Mesothelial cell of epicardium (in vitro differentiated cells): Measurements from ENCODE around the gene DSTN. TPM values are rescaled to one million over a fixed set of nuclear protein-coding genes. Genes with fewer than 3 reads are reported as not detected.

Experiments
- DNase-seq, 2 experiments: peaks; one replicate each; pipeline ENCODE4 v3.0.0; 2021; ENCODE audit warnings: low spot score in 2 of 2; ENCODE audit not compliant: unreplicated experiment in 2 of 2
- H3K27ac Mint-ChIP-seq: 2 replicates; pipeline ENCODE4 v1.8.0; 2021; ENCODE audit warnings: mixed read lengths
- H3K27me3 Mint-ChIP-seq: 2 replicates; pipeline ENCODE4 v1.8.0; 2021; ENCODE audit warnings: low read depth, mixed read lengths
- H3K36me3 Mint-ChIP-seq: 2 replicates; pipeline ENCODE4 v1.8.0; 2021; ENCODE audit warnings: mixed read lengths
- H3K4me1 Mint-ChIP-seq: 2 replicates; pipeline ENCODE4 v1.8.0; 2021; ENCODE audit warnings: mixed read lengths
- H3K4me3 Mint-ChIP-seq: 2 replicates; pipeline ENCODE4 v1.8.0; 2021; ENCODE audit warnings: mild to moderate bottlenecking, moderate library complexity, mixed read lengths
- H3K9me3 Mint-ChIP-seq: 2 replicates; pipeline ENCODE4 v1.8.0; 2021; ENCODE audit warnings: mixed read lengths
- CTCF ChIP-seq: fragments of 200-600 bp; sonication (generic); IDR thresholded peaks from one replicate; pipeline ENCODE4 v1.5.0; 2021; ENCODE audit warnings: antibody characterized with exemption; ENCODE audit not compliant: unreplicated experiment
- total RNA-seq: library from RNA; stranded (reverse); gene quantifications from 3 replicates; pipeline ENCODE4 v1.2.1, GENCODE V29; 2021

The DSTN gene
- total RNA-seq, 1 donor from 2014 or later: 192 TPM

GRCh38 chr20:17541596-17541995 lies 28.3 kb upstream of the DSTN start:
- H3K4me1 Mint-ChIP-seq: peaks cover 54% of the 10 kb centered on the region

GRCh38 chr20:17541996-17542395 lies 27.9 kb upstream of the DSTN start:
- no peak for DNase-seq
- Mint-ChIP-seq H3K27ac (no peak overlapping the region), H3K27me3 (no peaks in the 10 kb centered on the region), H3K4me1 (peaks cover 53% of the 10 kb centered on the region), H3K36me3 (no peaks in the 10 kb centered on the region), H3K9me3 (no peaks in the 10 kb centered on the region), H3K4me3 (no peak overlapping the region)
- TF ChIP-seq CTCF: no peak

More at GRCh38 chr20:17541596-17541995, 28.3 kb upstream of the DSTN start:
- DNase-seq: no peak
- peak overlapping the region; percentile 17 for H3K27ac Mint-ChIP-seq
- no peak overlapping the region for H3K4me3 Mint-ChIP-seq
- no peaks in the 10 kb centered on the region for H3K36me3 Mint-ChIP-seq
- H3K9me3 Mint-ChIP-seq: no peaks in the 10 kb centered on the region
- no peak for TF ChIP-seq CTCF
- no peaks in the 10 kb centered on the region for H3K27me3 Mint-ChIP-seq

GRCh38 chr20:17542481-17542880 lies 27.4 kb upstream of the DSTN start:
- no peak overlapping the region for H3K4me3 Mint-ChIP-seq
- peaks cover 53% of the 10 kb centered on the region for H3K4me1 Mint-ChIP-seq
- no peaks in the 10 kb centered on the region for H3K27me3 Mint-ChIP-seq
- H3K9me3 Mint-ChIP-seq: no peaks in the 10 kb centered on the region
- H3K27ac Mint-ChIP-seq: peak overlapping the region; percentile 89
- DNase-seq: no peak
- H3K36me3 Mint-ChIP-seq: no peaks in the 10 kb centered on the region
- no peak for TF ChIP-seq CTCF

GRCh38 chr20:17542993-17543412 lies 26.9 kb upstream of the DSTN start:
- no peak for DNase-seq
- no peak for TF ChIP-seq CTCF
- H3K4me3 Mint-ChIP-seq: no peak overlapping the region

GRCh38 chr20:17543531-17544131 lies 26.2 kb upstream of the DSTN start:
- no peaks in the 10 kb centered on the region for H3K36me3 Mint-ChIP-seq
- H3K4me1 Mint-ChIP-seq: peaks cover 47% of the 10 kb centered on the region
- no peak for DNase-seq
- H3K4me3 Mint-ChIP-seq: no peak overlapping the region
- TF ChIP-seq CTCF: no peak
- H3K27me3 Mint-ChIP-seq: no peaks in the 10 kb centered on the region
- no peaks in the 10 kb centered on the region for H3K9me3 Mint-ChIP-seq
- H3K27ac Mint-ChIP-seq: peak overlapping the region; percentile 89

More at GRCh38 chr20:17542993-17543412, 26.9 kb upstream of the DSTN start:
- Mint-ChIP-seq H3K9me3 (no peaks in the 10 kb centered on the region), H3K27me3 (no peaks in the 10 kb centered on the region), H3K4me1 (peaks cover 50% of the 10 kb centered on the region), H3K36me3 (no peaks in the 10 kb centered on the region), H3K27ac (peak overlapping the region; percentile 89)
